ENCODE data around the gene SAP30BP.

Gene SAP30BP

GRCh38 chr17:75685499-75685898 is 18.4 kb downstream of the SAP30BP start:
- DNase-seq (ENCODE audit: low read depth, low spot score): no peak
- Histone ChIP-seq H3K36me3 (ENCODE audit: insufficient read depth, insufficient read length, low read length) (peaks cover 72% of the 10 kb centered on the region), H3K4me3 (ENCODE audit: insufficient read length, low read depth) (no peak overlapping the region), H3K4me1 (ENCODE audit: insufficient read depth, insufficient read length) (peaks cover 13% of the 10 kb centered on the region), H3K9me3 (ENCODE audit: insufficient read depth, low read length) (no peaks in the 10 kb centered on the region), H3K27me3 (ENCODE audit: insufficient read depth, insufficient read length) (no peaks in the 10 kb centered on the region), H3K9ac (ENCODE audit: insufficient read length, low read depth) (no peak overlapping the region)
- TF ChIP-seq ZNF274 (IDR thresholded peaks at IDR 0.05; ENCODE audit: low read depth, low read length): no peak
- TF ChIP-seq YY1 (IDR thresholded peaks at IDR 0.05; ENCODE audit: insufficient read depth, insufficient read length): no peak
- no peak for TF ChIP-seq SUZ12 (IDR thresholded peaks at IDR 0.05; ENCODE audit: extremely low read depth, insufficient read depth, insufficient read length)

GRCh38 chr17:75688209-75688825 is 21.2 kb downstream of the SAP30BP start:
- no peak overlapping the region for H3K9ac ChIP-seq (ENCODE audit: insufficient read length, low read depth)
- TF ChIP-seq YY1 (IDR thresholded peaks at IDR 0.05; ENCODE audit: insufficient read depth, insufficient read length) (no peak), SUZ12 (IDR thresholded peaks at IDR 0.05; ENCODE audit: extremely low read depth, insufficient read depth, insufficient read length) (no peak), ZNF274 (IDR thresholded peaks at IDR 0.05; ENCODE audit: low read depth, low read length) (no peak)
- no peaks in the 10 kb centered on the region for H3K27me3 ChIP-seq (ENCODE audit: insufficient read depth, insufficient read length)
- DNase-seq (ENCODE audit: low read depth, low spot score): no peak
- no peaks in the 10 kb centered on the region for H3K9me3 ChIP-seq (ENCODE audit: insufficient read depth, low read length)
- peaks cover 25% of the 10 kb centered on the region for H3K4me1 ChIP-seq (ENCODE audit: insufficient read depth, insufficient read length)
- no peak overlapping the region for H3K4me3 ChIP-seq (ENCODE audit: insufficient read length, low read depth)
- peaks cover 83% of the 10 kb centered on the region for H3K36me3 ChIP-seq (ENCODE audit: insufficient read depth, insufficient read length, low read length)

DNA sequence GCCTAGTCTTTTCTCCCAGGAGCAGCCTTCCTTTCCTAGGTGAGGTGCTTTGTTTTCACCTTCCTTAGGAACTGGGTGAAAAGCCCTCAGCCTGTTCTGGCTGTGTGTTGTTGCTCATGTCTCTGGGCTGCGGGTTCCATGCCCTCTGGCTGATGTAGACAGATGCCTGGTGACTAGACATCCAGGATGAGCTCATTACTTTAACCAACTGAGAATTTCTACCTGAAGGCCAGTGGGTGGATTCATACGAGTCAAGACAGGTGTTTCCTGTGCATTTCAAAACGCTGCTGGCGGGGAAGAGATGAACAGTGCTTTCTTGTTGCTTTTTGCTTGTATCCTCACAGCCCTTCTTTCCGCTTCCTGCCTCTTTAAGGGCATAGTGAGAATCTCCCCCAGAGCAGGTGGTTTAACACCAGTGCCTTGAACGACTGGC is 22.3 kb downstream of the SAP30BP start:
- Histone ChIP-seq H3K4me1 (ENCODE audit: insufficient read depth, insufficient read length) (peaks cover 31% of the 10 kb centered on the region), H3K36me3 (ENCODE audit: insufficient read depth, insufficient read length, low read length) (peaks cover 74% of the 10 kb centered on the region), H3K9me3 (ENCODE audit: insufficient read depth, low read length) (no peaks in the 10 kb centered on the region), H3K27me3 (ENCODE audit: insufficient read depth, insufficient read length) (no peaks in the 10 kb centered on the region), H3K4me3 (ENCODE audit: insufficient read length, low read depth) (no peak overlapping the region), H3K9ac (ENCODE audit: insufficient read length, low read depth) (no peak overlapping the region)
- no peak for TF ChIP-seq ZNF274 (IDR thresholded peaks at IDR 0.05; ENCODE audit: low read depth, low read length)
- no peak for TF ChIP-seq SUZ12 (IDR thresholded peaks at IDR 0.05; ENCODE audit: extremely low read depth, insufficient read depth, insufficient read length)
- no peak for TF ChIP-seq YY1 (IDR thresholded peaks at IDR 0.05; ENCODE audit: insufficient read depth, insufficient read length)
- no peak for DNase-seq (ENCODE audit: low read depth, low spot score)

DNA sequence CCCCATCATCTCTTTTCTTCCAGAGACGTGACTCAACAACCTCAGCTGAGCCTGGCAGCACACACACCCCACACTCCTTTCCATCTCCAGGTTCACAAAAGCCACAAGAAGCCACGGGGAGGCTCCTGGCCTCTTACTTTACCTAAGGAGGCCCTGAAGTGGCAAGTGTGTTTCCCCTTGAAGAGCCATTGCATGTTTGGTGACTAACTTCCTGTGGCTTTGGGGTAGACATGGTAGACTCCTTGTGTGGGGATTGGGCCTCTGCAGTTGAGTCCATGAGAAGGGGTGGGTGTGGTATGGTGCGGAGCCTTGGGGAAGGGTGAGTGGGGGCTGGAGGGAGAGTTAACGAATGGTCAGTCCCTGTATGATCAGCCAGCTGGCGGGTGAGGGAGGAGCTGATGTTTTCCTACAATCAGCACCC is 24.2 kb downstream of the SAP30BP start:
- Histone ChIP-seq H3K4me3 (ENCODE audit: insufficient read length, low read depth) (no peak overlapping the region), H3K36me3 (ENCODE audit: insufficient read depth, insufficient read length, low read length) (peaks cover 82% of the 10 kb centered on the region), H3K9ac (ENCODE audit: insufficient read length, low read depth) (no peak overlapping the region), H3K27me3 (ENCODE audit: insufficient read depth, insufficient read length) (no peaks in the 10 kb centered on the region), H3K4me1 (ENCODE audit: insufficient read depth, insufficient read length) (peaks cover 32% of the 10 kb centered on the region), H3K9me3 (ENCODE audit: insufficient read depth, low read length) (no peaks in the 10 kb centered on the region)
- DNase-seq (ENCODE audit: low read depth, low spot score): no peak
- TF ChIP-seq ZNF274 (IDR thresholded peaks at IDR 0.05; ENCODE audit: low read depth, low read length): no peak

DNA sequence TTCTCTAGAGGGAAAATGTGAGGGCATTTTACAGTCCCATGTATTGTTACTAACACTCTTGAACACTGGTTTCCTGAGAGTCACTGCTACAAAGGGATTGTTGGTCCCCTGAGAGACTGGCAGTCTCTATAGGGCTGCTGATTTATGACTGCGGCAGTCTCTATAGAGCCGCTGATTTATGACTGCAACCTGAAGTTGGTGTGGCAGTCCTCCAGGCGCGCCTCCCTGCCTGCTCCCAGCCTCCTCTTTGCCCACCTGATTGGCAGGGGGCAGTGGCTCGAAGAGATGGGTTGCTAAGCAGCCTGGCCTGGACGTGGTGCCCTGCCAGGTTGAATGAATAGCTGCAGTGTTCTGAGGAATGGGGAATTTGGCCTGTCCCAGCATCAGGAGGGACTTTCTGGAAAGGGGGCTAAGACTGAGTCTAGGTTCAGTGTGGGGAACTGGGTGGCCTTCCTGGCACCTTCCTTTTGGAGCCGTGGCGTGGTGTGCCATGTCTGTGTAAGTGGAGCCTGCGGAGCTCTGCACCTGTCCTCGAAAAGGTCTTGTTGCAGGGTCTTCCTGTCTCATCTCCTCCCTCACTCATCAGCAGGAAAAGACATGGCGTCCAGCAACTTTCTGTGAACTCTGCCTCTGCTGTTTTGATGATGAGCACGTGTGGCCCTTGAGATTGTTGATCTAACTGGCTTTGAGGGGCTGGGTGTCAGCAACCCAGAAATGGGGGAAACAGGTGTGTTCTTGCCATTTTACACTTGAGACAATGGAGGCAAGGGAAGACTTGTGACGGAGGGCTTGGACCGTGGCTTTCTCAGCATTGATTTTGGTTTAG is 24.9 kb downstream of the SAP30BP start:
- H3K27me3 ChIP-seq (ENCODE audit: insufficient read depth, insufficient read length): no peaks in the 10 kb centered on the region
- TF ChIP-seq ZNF274 (IDR thresholded peaks at IDR 0.05; ENCODE audit: low read depth, low read length) (no peak), YY1 (IDR thresholded peaks at IDR 0.05; ENCODE audit: insufficient read depth, insufficient read length) (no peak), SUZ12 (IDR thresholded peaks at IDR 0.05; ENCODE audit: extremely low read depth, insufficient read depth, insufficient read length) (no peak)
- no peaks in the 10 kb centered on the region for H3K9me3 ChIP-seq (ENCODE audit: insufficient read depth, low read length)
- no peak for DNase-seq (ENCODE audit: low read depth, low spot score)
- no peak overlapping the region for H3K9ac ChIP-seq (ENCODE audit: insufficient read length, low read depth)
- peaks cover 79% of the 10 kb centered on the region for H3K36me3 ChIP-seq (ENCODE audit: insufficient read depth, insufficient read length, low read length)
- H3K4me1 ChIP-seq (ENCODE audit: insufficient read depth, insufficient read length): peaks cover 32% of the 10 kb centered on the region
- no peak overlapping the region for H3K4me3 ChIP-seq (ENCODE audit: insufficient read length, low read depth)

- Histone ChIP-seq H3K36me3 (ENCODE audit: insufficient read depth, insufficient read length, low read length) (peaks cover 80% of the 10 kb centered on the region), H3K9ac (ENCODE audit: insufficient read length, low read depth) (peak overlapping the region; percentile 69), H3K27me3 (ENCODE audit: insufficient read depth, insufficient read length) (no peaks in the 10 kb centered on the region), H3K9me3 (ENCODE audit: insufficient read depth, low read length) (no peaks in the 10 kb centered on the region), H3K4me1 (ENCODE audit: insufficient read depth, insufficient read length) (peaks cover 36% of the 10 kb centered on the region), H3K4me3 (ENCODE audit: insufficient read length, low read depth) (no peak overlapping the region)
- TF ChIP-seq YY1 (IDR thresholded peaks at IDR 0.05; ENCODE audit: insufficient read depth, insufficient read length) (no peak), SUZ12 (IDR thresholded peaks at IDR 0.05; ENCODE audit: extremely low read depth, insufficient read depth, insufficient read length) (no peak), ZNF274 (IDR thresholded peaks at IDR 0.05; ENCODE audit: low read depth, low read length) (no peak)
- no peak for DNase-seq (ENCODE audit: low read depth, low spot score)
These were observed 25.8 kb downstream of the SAP30BP start for GRCh38 chr17:75692976-75693375.

All from NT2/D1 (cell line).